ENCODE results near the gene PLK3. TPM values are rescaled to one million over a fixed set of nuclear protein-coding genes. Genes with fewer than 3 reads are reported as not detected.

PLK3 gene
- total RNA-seq, 2 experiments from 2014 or later = 8.8 to 10.1 TPM

- H3K27ac ChIP-seq (ENCODE audit: low read depth, low read length, poor library complexity, severe bottlenecking) = peak overlapping the region; percentile 61
Observed at GRCh38 chr1:44783697-44784093, 16.5 kb upstream of the PLK3 start.

GRCh38 chr1:44784094-44785028, 15.8 kb upstream of the PLK3 start:
- Histone ChIP-seq H3K27ac (ENCODE audit: low read depth, low read length, poor library complexity, severe bottlenecking) (peak overlapping the region; percentile 61), H4K20me1 (ENCODE audit: insufficient read depth, low read length) (no peaks in the 10 kb centered on the region), H3K9me2 (ENCODE audit: insufficient read depth, low read length) (no peaks in the 10 kb centered on the region), H3K9me3 (ENCODE audit: low read length) (no peaks in the 10 kb centered on the region), H3K4me2 (ENCODE audit: low read length) (peak overlapping the region; percentile 66), H3K36me3 (ENCODE audit: insufficient read depth, low read length) (peaks cover 32% of the 10 kb centered on the region), H3K4me1 (ENCODE audit: insufficient read depth, low read length, poor library complexity, severe bottlenecking) (peaks cover 35% of the 10 kb centered on the region), H2AFZ (ENCODE audit: low read length) (peak overlapping the region; percentile 93; the same call in 1 of the 2 replicates), H3K4me3 (ENCODE audit: low read depth, low read length, poor library complexity, severe bottlenecking) (peak overlapping the region; percentile 61), H3K79me2 (ENCODE audit: insufficient read depth, low read depth, low read length) (no peaks in the 10 kb centered on the region)
- no peak for TF ChIP-seq EZH2phosphoT487 (IDR thresholded peaks at IDR 0.05; ENCODE audit: borderline replicate concordance, low read depth, low read length)
- TF ChIP-seq CTCF (conservative IDR thresholded peaks at IDR 0.05; ENCODE audit: low read length) = peak; percentile 70
- BruUV-seq (replicated peaks) = no TSS peak
- POLR2A ChIA-PET = interaction anchor here (0.6 to 4.4 kb wide), 10 partner anchors 9 to 824 kb away, joined by 3 to 20 read pairs (median 4); partner anchors contain the start of genes PLK3, RNU5D-1, RPS8 and UROD
- CTCF ChIA-PET (ENCODE audit: unreplicated experiment) = interaction anchor here (0.6 to 2.5 kb wide), 5 partner anchors 8 to 152 kb away, joined by 4 to 19 read pairs (median 9); no protein-coding TSS in a partner anchor
- intact Hi-C loops (cut with micrococcal nuclease; ENCODE audit: unreplicated experiment) = loop anchor here (1.0 kb wide), 1 partner anchor 35 kb away; no protein-coding TSS in a partner anchor
- peak; percentile 68 for DNase-seq (ENCODE audit: low spot score)

More at GRCh38 chr1:44783697-44784093, 16.5 kb upstream of the PLK3 start:
- H3K36me3 ChIP-seq (ENCODE audit: insufficient read depth, low read length) = peaks cover 39% of the 10 kb centered on the region
- H3K9me2 ChIP-seq (ENCODE audit: insufficient read depth, low read length) = no peaks in the 10 kb centered on the region
- peaks cover 36% of the 10 kb centered on the region for H3K4me1 ChIP-seq (ENCODE audit: insufficient read depth, low read length, poor library complexity, severe bottlenecking)
- BruUV-seq (replicated peaks) = TSS peak; percentile 72
- DNase-seq (ENCODE audit: low spot score) = no peak
- intact Hi-C loops (cut with micrococcal nuclease; ENCODE audit: unreplicated experiment) = loop anchor here (1.0 kb wide), 1 partner anchor 36 kb away; no protein-coding TSS in a partner anchor
- no peaks in the 10 kb centered on the region for H4K20me1 ChIP-seq (ENCODE audit: insufficient read depth, low read length)
- H3K4me2 ChIP-seq (ENCODE audit: low read length) = peak overlapping the region; percentile 66
- H3K79me2 ChIP-seq (ENCODE audit: insufficient read depth, low read depth, low read length) = peaks cover 5% of the 10 kb centered on the region; the same call in 1 of the 2 replicates
- ChIA-PET CTCF (ENCODE audit: unreplicated experiment) (interaction anchor here (0.6 to 2.5 kb wide), 4 partner anchors 25 to 151 kb away, joined by 4 to 19 read pairs (median 10); no protein-coding TSS in a partner anchor), POLR2A (interaction anchor here (0.6 to 4.4 kb wide), 10 partner anchors 8 to 825 kb away, joined by 3 to 20 read pairs (median 4); partner anchors contain the start of genes PLK3, RNU5D-1, RPS8 and UROD)
- H3K9me3 ChIP-seq (ENCODE audit: low read length) = no peaks in the 10 kb centered on the region
- peak overlapping the region; percentile 61 for H3K4me3 ChIP-seq (ENCODE audit: low read depth, low read length, poor library complexity, severe bottlenecking)
- H2AFZ ChIP-seq (ENCODE audit: low read length) = peak overlapping the region; percentile 42; the same call in 1 of the 2 replicates
- TF ChIP-seq EZH2phosphoT487 (IDR thresholded peaks at IDR 0.05; ENCODE audit: borderline replicate concordance, low read depth, low read length) = no peak
- TF ChIP-seq CTCF (conservative IDR thresholded peaks at IDR 0.05; ENCODE audit: low read length) = 0 out of 2 replicates have a peak, but pooled peaks have one; percentile 29
